ENCODE results near the gene MICB. TPM values are rescaled to one million over a fixed set of nuclear protein-coding genes. Genes with fewer than 3 reads are reported as not detected.

The MICB gene
- total RNA-seq, 6 donors from 2014 or later = 4.9 to 14.4 (median 11.3) TPM

DNA sequence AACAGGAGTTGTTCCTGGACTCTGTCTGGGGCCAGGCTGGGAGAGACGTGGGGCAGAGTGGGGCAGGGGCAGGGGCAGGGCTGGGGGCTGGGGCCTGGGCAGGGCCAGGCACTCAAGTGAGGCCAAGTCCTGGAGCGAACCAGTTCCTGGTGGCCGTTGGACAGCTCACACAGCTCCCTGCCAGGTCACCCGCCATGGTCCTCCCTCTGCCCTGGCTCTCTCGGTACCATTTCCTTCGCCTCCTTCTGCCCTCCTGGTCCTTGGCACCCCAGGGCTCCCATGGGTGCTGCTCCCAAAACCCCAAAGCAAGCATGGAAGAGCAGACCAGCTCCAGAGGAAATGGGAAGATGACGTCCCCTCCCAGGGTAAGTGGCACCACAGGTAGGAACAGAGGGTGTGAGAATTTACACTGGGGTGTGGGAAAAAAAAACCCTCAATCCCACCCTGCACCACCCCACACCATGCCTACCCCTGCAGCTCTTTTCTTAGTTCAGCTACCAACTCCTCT is 30.9 kb downstream of the MICB start, which contains the start of gene MCCD1:
TSS of gene MCCD1 (plus strand) at position 142 of the 508 bp plus-strand sequence. CDS start at position 195, 53 bp downstream.
- Histone ChIP-seq H3K4me1 (peaks cover 0 to 12% (median 3%) of the 10 kb centered on the region in 4 donors), H3K27me3 (no peaks in the 10 kb centered on the region), H3K9me3 (no peaks in the 10 kb centered on the region), H3K27ac (no peak within 1 kb of the TSS), H3K4me3 (no peak within 1 kb of the TSS), H3K36me3 (peaks cover 23 to 50% (median 44%) of the 10 kb centered on the region in 4 donors)
- TF ChIP-seq, protein P1, sequence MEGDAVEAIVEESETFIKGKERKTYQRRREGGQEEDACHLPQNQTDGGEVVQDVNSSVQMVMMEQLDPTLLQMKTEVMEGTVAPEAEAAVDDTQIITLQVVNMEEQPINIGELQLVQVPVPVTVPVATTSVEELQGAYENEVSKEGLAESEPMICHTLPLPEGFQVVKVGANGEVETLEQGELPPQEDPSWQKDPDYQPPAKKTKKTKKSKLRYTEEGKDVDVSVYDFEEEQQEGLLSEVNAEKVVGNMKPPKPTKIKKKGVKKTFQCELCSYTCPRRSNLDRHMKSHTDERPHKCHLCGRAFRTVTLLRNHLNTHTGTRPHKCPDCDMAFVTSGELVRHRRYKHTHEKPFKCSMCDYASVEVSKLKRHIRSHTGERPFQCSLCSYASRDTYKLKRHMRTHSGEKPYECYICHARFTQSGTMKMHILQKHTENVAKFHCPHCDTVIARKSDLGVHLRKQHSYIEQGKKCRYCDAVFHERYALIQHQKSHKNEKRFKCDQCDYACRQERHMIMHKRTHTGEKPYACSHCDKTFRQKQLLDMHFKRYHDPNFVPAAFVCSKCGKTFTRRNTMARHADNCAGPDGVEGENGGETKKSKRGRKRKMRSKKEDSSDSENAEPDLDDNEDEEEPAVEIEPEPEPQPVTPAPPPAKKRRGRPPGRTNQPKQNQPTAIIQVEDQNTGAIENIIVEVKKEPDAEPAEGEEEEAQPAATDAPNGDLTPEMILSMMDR (IDR thresholded peaks at IDR 0.05) = no peak
- TF ChIP-seq POLR2A (IDR thresholded peaks at IDR 0.05) (no peak), EP300 (IDR thresholded peaks at IDR 0.05) (no peak)
- WGBS, 2 donors = 68 to 82% methylated on average over 2 to 7 of the region's 7 CpGs
- ATAC-seq (ENCODE audit: low FRiP score in 2 of 2) (peak; percentile 40 to 54), DNase-seq (peak in 1 of 2 donors; percentile 50)

DNA sequence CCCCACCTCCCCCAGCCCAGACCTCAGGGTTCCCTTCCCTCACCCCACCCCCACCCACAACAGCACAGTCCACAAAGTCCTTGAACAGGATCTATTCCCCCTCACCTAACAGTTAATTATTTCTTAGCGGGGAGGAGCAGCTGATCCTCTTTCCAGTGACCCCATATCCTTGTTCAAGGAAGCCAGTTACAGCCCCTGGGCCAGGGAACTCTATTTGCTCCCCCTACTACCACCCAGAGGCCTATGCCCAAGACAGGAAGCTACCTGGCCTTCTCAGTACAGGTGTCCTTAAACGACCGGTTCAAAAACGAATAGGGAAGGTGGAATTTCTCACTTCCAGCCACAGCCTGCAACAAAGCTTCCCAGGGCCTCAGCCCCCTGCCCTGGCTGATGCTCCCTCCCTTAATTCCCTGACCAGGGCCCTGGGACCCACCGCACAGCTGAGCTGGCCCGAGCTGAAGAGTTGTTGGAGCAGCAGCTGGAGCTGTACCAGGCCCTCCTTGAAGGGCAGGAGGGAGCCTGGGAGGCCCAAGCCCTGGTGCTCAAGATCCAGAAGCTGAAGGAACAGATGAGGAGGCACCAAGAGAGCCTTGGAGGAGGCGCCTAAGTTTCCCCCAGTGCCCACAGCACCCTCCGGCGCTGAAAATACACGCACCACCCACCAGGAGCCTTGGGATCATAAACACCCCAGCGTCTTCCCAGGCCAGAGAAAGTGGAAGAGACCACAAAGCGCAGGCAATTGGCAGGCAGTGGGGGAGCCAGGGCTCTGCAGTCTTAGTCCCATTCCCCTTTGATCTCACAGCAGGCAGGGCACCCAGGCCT is 31.6 kb downstream of the MICB start:
- H3K27ac ChIP-seq = no peak overlapping the region
- no peaks in the 10 kb centered on the region for H3K9me3 ChIP-seq
- DNase-seq (no peak), ATAC-seq (ENCODE audit: low FRiP score in 2 of 2) (peak in 1 of 2 donors; percentile 28)
- peaks cover 29 to 57% (median 50%) of the 10 kb centered on the region in 4 donors for H3K36me3 ChIP-seq
- peaks cover 0 to 12% (median 3%) of the 10 kb centered on the region in 4 donors for H3K4me1 ChIP-seq
- 53 to 61% methylated on average over 10 to 12 of the region's 12 CpGs for WGBS, 2 donors
- TF ChIP-seq POLR2A (IDR thresholded peaks at IDR 0.05) (peak in 1 of 4 donors; percentile 7), EP300 (IDR thresholded peaks at IDR 0.05) (no peak)
- TF ChIP-seq, protein P1 (IDR thresholded peaks at IDR 0.05) = no peak
- H3K27me3 ChIP-seq = no peaks in the 10 kb centered on the region
- H3K4me3 ChIP-seq = no peak overlapping the region

DNA sequence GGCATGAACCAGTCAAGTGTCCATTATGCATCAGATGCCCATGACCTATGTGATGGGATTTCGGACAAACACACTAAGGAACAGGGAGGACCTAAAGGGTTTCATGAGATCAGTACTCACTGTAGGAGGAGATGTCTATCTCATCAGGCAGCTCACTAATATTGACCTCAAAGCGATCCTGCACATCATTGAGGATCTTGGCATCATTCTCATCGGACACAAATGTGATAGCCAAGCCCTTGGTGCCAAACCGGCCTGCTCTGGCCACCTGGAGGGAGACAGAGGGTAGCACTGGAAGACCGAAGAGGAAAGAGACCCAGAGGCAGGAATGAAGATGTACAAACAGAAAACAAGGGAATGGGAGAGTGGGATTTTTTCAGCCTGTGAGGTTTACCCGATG is 32.7 kb downstream of the MICB start:
- ATAC-seq (ENCODE audit: low FRiP score in 2 of 2) (no peak), DNase-seq (no peak)
- peaks cover 0 to 11% (median 2%) of the 10 kb centered on the region in 4 donors for H3K4me1 ChIP-seq
- peaks cover 40 to 68% (median 61%) of the 10 kb centered on the region in 4 donors for H3K36me3 ChIP-seq
- 64 to 94% methylated on average over 5 to 6 of the region's 6 CpGs for WGBS, 2 donors
- no peaks in the 10 kb centered on the region for H3K9me3 ChIP-seq
- H3K27me3 ChIP-seq = no peaks in the 10 kb centered on the region
- H3K27ac ChIP-seq = no peak overlapping the region
- no peak overlapping the region for H3K4me3 ChIP-seq
- TF ChIP-seq, protein P1 (IDR thresholded peaks at IDR 0.05) = no peak
- TF ChIP-seq POLR2A (IDR thresholded peaks at IDR 0.05) (no peak), EP300 (IDR thresholded peaks at IDR 0.05) (no peak)

DNA sequence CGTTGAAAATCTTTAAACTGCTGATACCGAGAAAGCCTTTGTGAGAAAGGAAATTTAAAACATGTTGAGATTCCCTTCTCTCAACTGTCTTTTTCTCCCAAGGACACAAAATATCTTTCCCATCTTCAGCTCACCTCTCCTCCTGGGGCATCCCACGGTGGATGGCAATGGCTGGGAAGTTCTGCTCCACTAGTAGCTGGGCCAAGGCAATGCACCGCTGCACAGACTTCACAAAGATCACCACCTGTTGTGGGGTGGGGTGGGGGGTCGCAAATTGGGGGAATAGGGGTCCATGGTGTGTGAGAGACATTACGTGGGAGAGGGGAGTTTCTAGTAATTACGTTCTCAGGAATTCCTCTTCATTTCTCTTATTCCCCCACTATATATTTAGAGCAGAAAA is 33.2 kb downstream of the MICB start:
- ATAC-seq (ENCODE audit: low FRiP score in 2 of 2) (no peak), DNase-seq (no peak)
- Histone ChIP-seq H3K4me1 (peaks cover 0 to 6% (median 0%) of the 10 kb centered on the region in 4 donors), H3K27ac (no peak overlapping the region), H3K9me3 (no peaks in the 10 kb centered on the region), H3K4me3 (no peak overlapping the region), H3K27me3 (no peaks in the 10 kb centered on the region), H3K36me3 (peaks cover 45 to 73% (median 66%) of the 10 kb centered on the region in 4 donors)
- WGBS, 2 donors = 93 to 95% methylated on average over 7 of the region's 7 CpGs
- TF ChIP-seq POLR2AphosphoS5 (IDR thresholded peaks at IDR 0.05) = no peak

DNA sequence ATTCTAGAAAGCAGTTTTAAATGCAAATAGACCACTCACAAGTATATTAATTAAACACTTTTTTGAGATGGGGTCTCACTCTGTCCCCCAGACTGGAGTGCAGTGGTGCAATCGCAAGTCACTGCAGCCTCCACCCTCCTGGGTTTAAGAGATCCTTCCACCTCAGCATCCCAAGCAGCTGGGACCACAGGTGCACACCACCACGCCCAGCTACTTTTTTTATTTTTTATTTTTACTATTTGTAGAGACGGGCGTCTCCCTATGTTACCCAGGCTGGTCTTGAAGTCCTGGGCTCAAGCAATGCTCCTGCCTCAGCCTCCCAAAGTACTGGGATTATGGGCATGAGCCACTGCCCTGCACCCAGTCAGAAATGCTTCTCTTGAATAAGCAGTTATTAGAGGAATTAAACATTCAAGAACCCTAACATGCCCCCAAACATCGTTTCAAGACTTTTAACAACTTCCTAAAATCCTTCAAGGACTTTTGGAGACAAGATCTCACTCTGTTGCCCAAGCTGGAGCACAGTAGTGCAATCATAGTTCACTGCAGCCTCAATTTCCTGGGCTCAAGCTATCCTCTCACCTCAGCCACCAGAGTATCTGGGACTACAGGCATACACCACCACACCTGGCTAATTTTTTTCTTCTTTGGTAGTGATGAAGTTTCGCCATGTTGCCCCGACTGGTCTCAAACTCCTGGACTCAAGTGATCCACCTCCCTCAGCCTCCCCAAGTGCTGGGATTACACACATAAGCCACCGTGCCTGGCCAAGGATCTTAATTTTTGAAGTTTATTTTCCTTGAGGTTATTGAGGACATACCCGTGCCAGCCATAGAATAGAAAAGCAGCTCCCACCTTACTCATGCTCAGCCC is 34.1 kb downstream of the MICB start:
- Histone ChIP-seq H3K36me3 (peaks cover 51 to 82% (median 75%) of the 10 kb centered on the region in 4 donors), H3K27me3 (no peaks in the 10 kb centered on the region), H3K4me1 (no peaks in the 10 kb centered on the region), H3K9me3 (no peaks in the 10 kb centered on the region), H3K27ac (no peak overlapping the region), H3K4me3 (no peak overlapping the region)
- 73 to 75% methylated on average over 9 of the region's 9 CpGs for WGBS, 2 donors
- ATAC-seq (ENCODE audit: low FRiP score in 2 of 2) = no peak
- no peak for DNase-seq
- TF ChIP-seq POLR2A (IDR thresholded peaks at IDR 0.05) (no peak), EP300 (IDR thresholded peaks at IDR 0.05) (no peak), POLR2AphosphoS5 (IDR thresholded peaks at IDR 0.05) (no peak)
- TF ChIP-seq, protein P1 (IDR thresholded peaks at IDR 0.05) = no peak
